K562 (cell line): ENCODE results near the gene TMEM266. TPM values are rescaled to one million over a fixed set of nuclear protein-coding genes. Genes with fewer than 3 reads are reported as not detected.

Experiments
- ATAC-seq: fragments of 200-7000 bp; cut with Tn5 transposase; 3 replicates; pipeline ENCODE4 v1.9.1; 2020; ENCODE audit warnings: moderate library complexity
- BruUV-seq: library from RNA; stranded (reverse); fragments of 400-500 nt; replicated peaks from 2 replicates; lab custom pipeline; 2021; lab: Mats Ljungman, UMichigan
- CTCF ChIA-PET: fragments of 300-600 bp; formaldehyde crosslinking; extraction: SDS; loops from one replicate; lab custom pipeline; 2021; ENCODE audit warnings: low intra/inter-chr PET ratio; lab: Yijun Ruan, JAX
- POLR2A ChIA-PET: fragments of 300-600, 350-650 bp; sonication (Branson Sonifier 250); formaldehyde crosslinking; extraction: SDS; loops from one replicate; lab custom pipeline; 2021; ENCODE audit warnings: antibody characterized with exemption, inconsistent platforms; lab: Yijun Ruan, JAX
- DNase-seq, 4 experiments: peaks; one replicate each; pipeline versions ENCODE4 v3.0.0 to v3.0.0-alpha.2; 2011 to 2018; ENCODE audit warnings: low spot score in 3 of 4, mixed read lengths in 3 of 4; ENCODE audit errors: extremely low read depth in 1 of 4
- FAIRE-seq: peaks from 2 replicates; lab custom pipeline; 2011; peaks lifted over from hg19 to GRCh38; lab: Jason Lieb, UNC
- H2AFZ ChIP-seq: 2 replicates; pipeline ENCODE4 v1.6.0; 2011; ENCODE audit warnings: low read depth, low read length, control low read depth, inconsistent platforms
- H3K27ac ChIP-seq: fragments of 200-600 bp; 3 replicates; pipeline ENCODE4 v1.8.0; 2011; ENCODE audit warnings: low read depth, mild to moderate bottlenecking, control low read depth, inconsistent platforms, low read length, moderate library complexity, mixed read lengths; ENCODE audit errors: extremely low read depth
- H3K27me3 ChIP-seq, 2 experiments: fragments of 300-600 bp in 1 of 2; 2 replicates in 1 of 2; 3 replicates in 1 of 2; pipeline versions ENCODE4 v1.6.0 to v1.8.0; 2011; ENCODE audit warnings: inconsistent platforms in 2 of 2, low read length in 2 of 2, mild to moderate bottlenecking in 1 of 2, mixed read lengths in 1 of 2, moderate library complexity in 1 of 2; ENCODE audit not compliant: control insufficient read depth in 2 of 2, insufficient read depth in 2 of 2
- H3K36me3 ChIP-seq: fragments of 300-600 bp; 3 replicates; pipeline ENCODE4 v1.8.0; 2011; ENCODE audit warnings: mild to moderate bottlenecking, low read length, inconsistent platforms; ENCODE audit not compliant: control insufficient read depth, insufficient read depth
- H3K4me1 ChIP-seq, 2 experiments: fragments of 200-600 bp in 1 of 2; replicated peaks in 1 of 2; 2 replicates in 1 of 2; 3 replicates in 1 of 2; pipeline versions ENCODE4 v1.5.1 to v1.8.0; 2011; ENCODE audit warnings: inconsistent platforms in 2 of 2, low read length in 2 of 2, mild to moderate bottlenecking in 1 of 2, mixed read lengths in 1 of 2, moderate library complexity in 1 of 2; ENCODE audit not compliant: control insufficient read depth in 2 of 2, insufficient read depth in 2 of 2
- H3K4me2 ChIP-seq: 2 replicates; pipeline ENCODE4 v1.6.1; 2011; ENCODE audit warnings: low read length, control low read depth, inconsistent platforms, mixed read lengths; ENCODE audit not compliant: insufficient read depth
- H3K4me3 ChIP-seq: fragments of 200-600 bp; sonication (generic), shearing (Covaris generic); 2 replicates; pipeline ENCODE4 v1.5.1; 2016; ENCODE audit warnings: control low read depth, inconsistent platforms
- H3K79me2 ChIP-seq: fragments of 200-600 bp; 3 replicates; pipeline ENCODE4 v1.8.0; 2011; ENCODE audit warnings: low read length, inconsistent platforms; ENCODE audit not compliant: control insufficient read depth, insufficient read depth
- H3K9ac ChIP-seq, 2 experiments: 2 replicates each; pipeline versions ENCODE4 v1.6.0 to v1.6.1; 2011; ENCODE audit warnings: low read depth in 2 of 2, low read length in 2 of 2, control low read depth in 1 of 2, inconsistent platforms in 1 of 2, mild to moderate bottlenecking in 1 of 2, mixed read lengths in 1 of 2; ENCODE audit not compliant: insufficient read depth in 1 of 2
- H3K9me1 ChIP-seq: one replicate; pipeline ENCODE4 v1.6.0; 2011; ENCODE audit warnings: inconsistent platforms, mild to moderate bottlenecking, low read length, moderate library complexity; ENCODE audit not compliant: control insufficient read depth, insufficient read depth
- H3K9me3 ChIP-seq: replicated peaks from 2 replicates; pipeline ENCODE4 v1.5.1; 2011; ENCODE audit warnings: low read depth, low read length, inconsistent platforms; ENCODE audit not compliant: control insufficient read depth, insufficient read depth
- H4K20me1 ChIP-seq: replicated peaks from 2 replicates; pipeline ENCODE4 v1.6.1; 2011; ENCODE audit warnings: low read length, inconsistent platforms, mixed read lengths; ENCODE audit not compliant: control insufficient read depth, insufficient read depth
- BHLHE40 ChIP-seq: IDR thresholded peaks from 2 replicates; pipeline ENCODE4 v1.6.1; 2011; ENCODE audit warnings: low read length, improper control_type of control experiment
- HIVEP1 ChIP-seq: fragments of 250-450 bp; sonication (Bioruptor Pico); IDR thresholded peaks from 2 replicates; pipeline ENCODE4 v1.4.0; 2020; ENCODE audit warnings: mild to moderate bottlenecking
- HMGN3 ChIP-seq: IDR thresholded peaks from 2 replicates; pipeline ENCODE4 v1.6.1; 2011; ENCODE audit warnings: borderline replicate concordance, low read depth, mild to moderate bottlenecking, mixed read lengths, low read length; ENCODE audit not compliant: insufficient read length; ENCODE audit errors: extremely low read depth
- USF2 ChIP-seq: sonication (generic); formaldehyde crosslinking; IDR thresholded peaks from 2 replicates; pipeline ENCODE4 v1.5.0; 2020; ENCODE audit warnings: missing genetic modification reagents
- ZNF780A ChIP-seq: fragments of 250-450 bp; sonication (Bioruptor Pico); IDR thresholded peaks from 2 replicates; pipeline ENCODE4 v1.5.0; 2021; ENCODE audit warnings: mild to moderate bottlenecking
- WGBS: fragments of 100-300 bp; shearing (Covaris generic); methylation state at CpG from one replicate; pipeline ENCODE4 v1.1.6; 2016; ENCODE audit warnings: low coverage, mixed read lengths; ENCODE audit not compliant: insufficient coverage; ENCODE audit errors: missing lambda C conversion rate; 5-methylcytosine and 5-hydroxymethylcytosine counted together
- in situ Hi-C: fragments of 300-500 bp; cut with MboI; formaldehyde crosslinking; loops from 4 replicates; pipeline ENCODE4 v1.15.0; 2018; ENCODE audit warnings: inconsistent platforms, mixed read lengths
- intact Hi-C: fragments of 100-400 bp; cut with micrococcal nuclease; formaldehyde crosslinking; loops from 2 replicates; pipeline ENCODE4 v1.14.2; 2022
- polyA plus RNA-seq, 8 experiments: library from polyadenylated mRNA; depleted of rRNA in 4 of 8; stranded (reverse) in 5 of 8; unstranded in 3 of 8; fragments of >200 nt; fragmentation: Nextera tagmentation in 2 of 8; fragmentation: Illumina TruSeq in 1 of 8; extraction: Ambion mirVana in 2 of 8; extraction: Trizol in 1 of 8; gene quantifications; 2 replicates each; pipeline versions ENCODE4 v1.2.1 to v1.2.3, GENCODE V29; 2011 to 2014; ENCODE audit warnings: inconsistent platforms in 1 of 8, missing spikeins in 1 of 8
- total RNA-seq, 7 experiments: library from RNA; depleted of rRNA in 6 of 7; stranded (reverse); fragments of >200 nt in 6 of 7; fragmentation: Illumina TruSeq in 2 of 7; extraction: Trizol in 2 of 7; gene quantifications; 2 replicates each; pipeline versions ENCODE4 v1.2.1 to v1.2.3, GENCODE V29; 2011 to 2021; ENCODE audit warnings: low replicate concordance in 1 of 7
- TF ChIP-seq, protein P1 (sequence below): sonication (generic); formaldehyde crosslinking; IDR thresholded peaks from 2 replicates; pipeline ENCODE4 v1.9.0; 2022; ENCODE audit warnings: mild to moderate bottlenecking, missing genetic modification reagents
- TF ChIP-seq, protein P2 (sequence below): fragments of 450-650 bp; IDR thresholded peaks from 2 replicates; pipeline ENCODE4 v1.6.1; 2016; ENCODE audit warnings: mild to moderate bottlenecking, moderate library complexity
- TF ChIP-seq, protein P3 (sequence below): sonication (generic); formaldehyde crosslinking; IDR thresholded peaks from 2 replicates; pipeline ENCODE4 v1.9.0; 2022; ENCODE audit warnings: mild to moderate bottlenecking, missing genetic modification reagents

The TMEM266 gene
- total and polyA plus RNA-seq, 9 of the 15 experiments (the other 6 are each of a cell fraction or from before 2014, with no cell fraction given), result not detected

GRCh38 chr15:76193934-76194333 lies 134.1 kb downstream of the TMEM266 start:
- no peaks in the 10 kb centered on the region for H3K9me1 ChIP-seq
- H3K36me3 ChIP-seq, result no peaks in the 10 kb centered on the region
- WGBS, result 12% methylated on average over 8 of the region's 8 CpGs
- intact Hi-C loops, result no loop called here
- no peaks in the 10 kb centered on the region for H3K27me3 ChIP-seq
- CTCF ChIA-PET, result interaction anchor here (0.6 kb wide), 1 partner anchor 142 kb away, joined by 3 read pairs; no protein-coding TSS in a partner anchor
- FAIRE-seq (no peak), DNase-seq (no peak), ATAC-seq (no peak)
- no peak overlapping the region for H2AFZ ChIP-seq
- no peak overlapping the region for H3K27ac ChIP-seq
- no peak overlapping the region for H3K4me2 ChIP-seq
- peaks cover 10 to 23% of the 10 kb centered on the region in 2 experiments for H3K4me1 ChIP-seq
- H4K20me1 ChIP-seq, result 0 out of 2 replicates have a peak, but pooled peaks cover 3% of the 10 kb centered on the region
- BruUV-seq, result no TSS peak
- H3K9ac ChIP-seq, result 0 out of 4 replicates have a peak overlapping the region, but pooled peaks of 1 of the 2 experiments have one; percentile 33
- POLR2A ChIA-PET, result interaction anchor here (0.8 kb wide), 1 partner anchor 14 kb away, joined by 5 read pairs; no protein-coding TSS in a partner anchor
- H3K4me3 ChIP-seq, result no peak overlapping the region
- TF ChIP-seq, protein P1, sequence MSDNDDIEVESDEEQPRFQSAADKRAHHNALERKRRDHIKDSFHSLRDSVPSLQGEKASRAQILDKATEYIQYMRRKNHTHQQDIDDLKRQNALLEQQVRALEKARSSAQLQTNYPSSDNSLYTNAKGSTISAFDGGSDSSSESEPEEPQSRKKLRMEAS (CRISPR knock-in tag), result peak; percentile 48; the same call in 1 of the 2 replicates
- TF ChIP-seq, protein P2, sequence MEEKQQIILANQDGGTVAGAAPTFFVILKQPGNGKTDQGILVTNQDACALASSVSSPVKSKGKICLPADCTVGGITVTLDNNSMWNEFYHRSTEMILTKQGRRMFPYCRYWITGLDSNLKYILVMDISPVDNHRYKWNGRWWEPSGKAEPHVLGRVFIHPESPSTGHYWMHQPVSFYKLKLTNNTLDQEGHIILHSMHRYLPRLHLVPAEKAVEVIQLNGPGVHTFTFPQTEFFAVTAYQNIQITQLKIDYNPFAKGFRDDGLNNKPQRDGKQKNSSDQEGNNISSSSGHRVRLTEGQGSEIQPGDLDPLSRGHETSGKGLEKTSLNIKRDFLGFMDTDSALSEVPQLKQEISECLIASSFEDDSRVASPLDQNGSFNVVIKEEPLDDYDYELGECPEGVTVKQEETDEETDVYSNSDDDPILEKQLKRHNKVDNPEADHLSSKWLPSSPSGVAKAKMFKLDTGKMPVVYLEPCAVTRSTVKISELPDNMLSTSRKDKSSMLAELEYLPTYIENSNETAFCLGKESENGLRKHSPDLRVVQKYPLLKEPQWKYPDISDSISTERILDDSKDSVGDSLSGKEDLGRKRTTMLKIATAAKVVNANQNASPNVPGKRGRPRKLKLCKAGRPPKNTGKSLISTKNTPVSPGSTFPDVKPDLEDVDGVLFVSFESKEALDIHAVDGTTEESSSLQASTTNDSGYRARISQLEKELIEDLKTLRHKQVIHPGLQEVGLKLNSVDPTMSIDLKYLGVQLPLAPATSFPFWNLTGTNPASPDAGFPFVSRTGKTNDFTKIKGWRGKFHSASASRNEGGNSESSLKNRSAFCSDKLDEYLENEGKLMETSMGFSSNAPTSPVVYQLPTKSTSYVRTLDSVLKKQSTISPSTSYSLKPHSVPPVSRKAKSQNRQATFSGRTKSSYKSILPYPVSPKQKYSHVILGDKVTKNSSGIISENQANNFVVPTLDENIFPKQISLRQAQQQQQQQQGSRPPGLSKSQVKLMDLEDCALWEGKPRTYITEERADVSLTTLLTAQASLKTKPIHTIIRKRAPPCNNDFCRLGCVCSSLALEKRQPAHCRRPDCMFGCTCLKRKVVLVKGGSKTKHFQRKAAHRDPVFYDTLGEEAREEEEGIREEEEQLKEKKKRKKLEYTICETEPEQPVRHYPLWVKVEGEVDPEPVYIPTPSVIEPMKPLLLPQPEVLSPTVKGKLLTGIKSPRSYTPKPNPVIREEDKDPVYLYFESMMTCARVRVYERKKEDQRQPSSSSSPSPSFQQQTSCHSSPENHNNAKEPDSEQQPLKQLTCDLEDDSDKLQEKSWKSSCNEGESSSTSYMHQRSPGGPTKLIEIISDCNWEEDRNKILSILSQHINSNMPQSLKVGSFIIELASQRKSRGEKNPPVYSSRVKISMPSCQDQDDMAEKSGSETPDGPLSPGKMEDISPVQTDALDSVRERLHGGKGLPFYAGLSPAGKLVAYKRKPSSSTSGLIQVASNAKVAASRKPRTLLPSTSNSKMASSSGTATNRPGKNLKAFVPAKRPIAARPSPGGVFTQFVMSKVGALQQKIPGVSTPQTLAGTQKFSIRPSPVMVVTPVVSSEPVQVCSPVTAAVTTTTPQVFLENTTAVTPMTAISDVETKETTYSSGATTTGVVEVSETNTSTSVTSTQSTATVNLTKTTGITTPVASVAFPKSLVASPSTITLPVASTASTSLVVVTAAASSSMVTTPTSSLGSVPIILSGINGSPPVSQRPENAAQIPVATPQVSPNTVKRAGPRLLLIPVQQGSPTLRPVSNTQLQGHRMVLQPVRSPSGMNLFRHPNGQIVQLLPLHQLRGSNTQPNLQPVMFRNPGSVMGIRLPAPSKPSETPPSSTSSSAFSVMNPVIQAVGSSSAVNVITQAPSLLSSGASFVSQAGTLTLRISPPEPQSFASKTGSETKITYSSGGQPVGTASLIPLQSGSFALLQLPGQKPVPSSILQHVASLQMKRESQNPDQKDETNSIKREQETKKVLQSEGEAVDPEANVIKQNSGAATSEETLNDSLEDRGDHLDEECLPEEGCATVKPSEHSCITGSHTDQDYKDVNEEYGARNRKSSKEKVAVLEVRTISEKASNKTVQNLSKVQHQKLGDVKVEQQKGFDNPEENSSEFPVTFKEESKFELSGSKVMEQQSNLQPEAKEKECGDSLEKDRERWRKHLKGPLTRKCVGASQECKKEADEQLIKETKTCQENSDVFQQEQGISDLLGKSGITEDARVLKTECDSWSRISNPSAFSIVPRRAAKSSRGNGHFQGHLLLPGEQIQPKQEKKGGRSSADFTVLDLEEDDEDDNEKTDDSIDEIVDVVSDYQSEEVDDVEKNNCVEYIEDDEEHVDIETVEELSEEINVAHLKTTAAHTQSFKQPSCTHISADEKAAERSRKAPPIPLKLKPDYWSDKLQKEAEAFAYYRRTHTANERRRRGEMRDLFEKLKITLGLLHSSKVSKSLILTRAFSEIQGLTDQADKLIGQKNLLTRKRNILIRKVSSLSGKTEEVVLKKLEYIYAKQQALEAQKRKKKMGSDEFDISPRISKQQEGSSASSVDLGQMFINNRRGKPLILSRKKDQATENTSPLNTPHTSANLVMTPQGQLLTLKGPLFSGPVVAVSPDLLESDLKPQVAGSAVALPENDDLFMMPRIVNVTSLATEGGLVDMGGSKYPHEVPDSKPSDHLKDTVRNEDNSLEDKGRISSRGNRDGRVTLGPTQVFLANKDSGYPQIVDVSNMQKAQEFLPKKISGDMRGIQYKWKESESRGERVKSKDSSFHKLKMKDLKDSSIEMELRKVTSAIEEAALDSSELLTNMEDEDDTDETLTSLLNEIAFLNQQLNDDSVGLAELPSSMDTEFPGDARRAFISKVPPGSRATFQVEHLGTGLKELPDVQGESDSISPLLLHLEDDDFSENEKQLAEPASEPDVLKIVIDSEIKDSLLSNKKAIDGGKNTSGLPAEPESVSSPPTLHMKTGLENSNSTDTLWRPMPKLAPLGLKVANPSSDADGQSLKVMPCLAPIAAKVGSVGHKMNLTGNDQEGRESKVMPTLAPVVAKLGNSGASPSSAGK, result 0 out of 2 replicates have a peak, but pooled peaks have one; percentile 15
- TF ChIP-seq ZNF780A (CRISPR knock-in tag) (no peak), HMGN3 (no peak), HIVEP1 (no peak), USF2 (CRISPR knock-in tag) (peak; percentile 25; the same call in 1 of the 2 replicates), BHLHE40 (peak; percentile 72)
- TF ChIP-seq, protein P3, sequence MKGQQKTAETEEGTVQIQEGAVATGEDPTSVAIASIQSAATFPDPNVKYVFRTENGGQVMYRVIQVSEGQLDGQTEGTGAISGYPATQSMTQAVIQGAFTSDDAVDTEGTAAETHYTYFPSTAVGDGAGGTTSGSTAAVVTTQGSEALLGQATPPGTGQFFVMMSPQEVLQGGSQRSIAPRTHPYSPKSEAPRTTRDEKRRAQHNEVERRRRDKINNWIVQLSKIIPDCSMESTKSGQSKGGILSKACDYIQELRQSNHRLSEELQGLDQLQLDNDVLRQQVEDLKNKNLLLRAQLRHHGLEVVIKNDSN (CRISPR knock-in tag), result peak; percentile 48
- H3K9me3 ChIP-seq, result no peaks in the 10 kb centered on the region
- in situ Hi-C loops, result no loop called here
- no peaks in the 10 kb centered on the region for H3K79me2 ChIP-seq
